ENCODE measurements around the gene SLC48A1. TPM values are rescaled to one million over a fixed set of nuclear protein-coding genes. Genes with fewer than 3 reads are reported as not detected.

SLC48A1 gene
- total RNA-seq, 1 experiment from 2014 or later, result 20.0 TPM

DNA sequence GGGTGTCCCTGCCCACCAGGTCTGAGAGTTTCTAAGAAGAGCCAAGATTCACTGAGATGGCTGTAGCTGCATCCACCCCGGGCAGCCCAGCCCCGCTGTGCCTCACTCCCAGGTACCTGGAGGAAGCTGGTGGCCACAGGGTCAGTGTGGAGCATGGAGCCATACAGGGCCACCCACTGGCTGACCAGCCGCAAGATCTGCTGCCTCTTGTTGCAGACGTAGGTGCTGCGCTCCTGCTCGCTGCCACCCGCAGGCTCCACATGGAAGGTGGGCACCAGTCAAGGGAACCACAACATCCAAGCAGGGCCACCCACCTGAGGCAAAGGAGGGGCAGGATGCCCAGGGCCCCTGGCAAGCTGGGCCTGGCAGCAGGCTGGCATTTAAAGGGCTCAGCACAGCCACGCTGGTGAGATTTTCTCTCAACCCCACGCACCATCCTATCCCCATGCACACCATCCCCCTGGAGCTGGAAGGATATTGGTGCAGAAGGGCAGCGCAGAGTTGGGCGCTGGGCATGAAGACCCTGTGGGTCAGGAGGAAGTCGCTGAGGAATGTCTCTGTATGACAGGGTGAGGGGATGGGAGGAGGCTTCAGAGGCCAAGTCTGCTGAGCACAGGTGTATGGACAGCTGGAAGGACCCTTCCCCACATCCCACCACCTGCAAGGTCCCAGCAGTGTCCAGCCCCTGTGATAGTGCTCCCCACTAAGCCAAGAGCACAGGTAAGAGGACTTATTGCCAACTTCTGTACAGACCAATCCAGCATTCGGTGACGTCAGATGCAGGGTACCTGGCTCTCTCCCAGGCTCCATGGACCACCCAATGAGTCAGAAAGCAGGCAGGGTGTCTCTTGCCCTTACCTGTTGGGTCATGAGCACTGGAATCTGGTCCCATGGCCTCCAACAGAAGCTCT, 25.2 kb upstream of the SLC48A1 start:
- ATAC-seq (no peak), DNase-seq (ENCODE audit: low read depth, low spot score) (no peak)
- Histone ChIP-seq H3K9me3 (ENCODE audit: control insufficient read depth in 1 of 2, insufficient read depth in 1 of 2, low read depth in 1 of 2, low read length in 2 of 2) (no peaks in the 10 kb centered on the region), H3K9ac (ENCODE audit: low read length) (no peak overlapping the region), H3K4me1 (ENCODE audit: control insufficient read depth in 1 of 2, insufficient read depth in 2 of 2, low read length in 2 of 2) (peaks cover 9 to 26% of the 10 kb centered on the region in 2 experiments), H3K27ac (ENCODE audit: low read depth, low read length) (no peak overlapping the region), H3K4me2 (ENCODE audit: low read length) (no peak overlapping the region), H4K20me1 (ENCODE audit: insufficient read depth) (no peaks in the 10 kb centered on the region), H2AFZ (ENCODE audit: low read depth, low read length, poor library complexity, severe bottlenecking) (no peak overlapping the region), H3K36me3 (ENCODE audit: control insufficient read depth in 1 of 2, insufficient read depth in 2 of 2, low read length in 2 of 2) (no peaks in the 10 kb centered on the region), H3K9me2 (ENCODE audit: insufficient read depth) (no peaks in the 10 kb centered on the region), H3K4me3 (replicated peaks in 1 of 2; ENCODE audit: low read depth in 1 of 2, low read length in 2 of 2) (no peak overlapping the region), H3K79me2 (ENCODE audit: insufficient read depth, low read length) (no peaks in the 10 kb centered on the region), H3K27me3 (ENCODE audit: insufficient read depth, low read length) (no peaks in the 10 kb centered on the region)
- TF ChIP-seq CTCF (IDR thresholded peaks at IDR 0.05 in 2 of 3, conservative IDR thresholded peaks at IDR 0.05 in 1 of 3; ENCODE audit: borderline replicate concordance in 1 of 3, insufficient read depth in 1 of 3, low read depth in 2 of 3, low read length in 2 of 3), result no peak
- no peak for TF ChIP-seq ZBTB33 (IDR thresholded peaks at IDR 0.05; ENCODE audit: extremely low read depth, insufficient replicate concordance, low read length)
- TF ChIP-seq YY1 (IDR thresholded peaks at IDR 0.05; ENCODE audit: extremely low read depth, insufficient replicate concordance, low read depth, low read length), result no peak
- TF ChIP-seq SP1 (IDR thresholded peaks at IDR 0.05; ENCODE audit: low read depth), result no peak
- no peak for TF ChIP-seq EZH2phosphoT487 (IDR thresholded peaks at IDR 0.05; ENCODE audit: borderline replicate concordance)
- CTCF ChIA-PET, result interaction anchor here (1.0 to 1.9 kb wide), 2 partner anchors 11 to 19 kb away, joined by 4 to 7 read pairs; partner anchors contain the start of gene RAPGEF3
- RAD21 ChIA-PET (ENCODE audit: low non-redundant PET in 1 of 2, low total read pairs in 2 of 2, uncharacterized antibody in 2 of 2, unreplicated experiment in 2 of 2), result no interaction called here
- intact Hi-C loops (cut with micrococcal nuclease), result no loop called here
- POLR2A ChIA-PET, result no interaction called here
- BruUV-seq (replicated peaks), result no TSS peak
